HG02571 (cell line): ENCODE data around the gene ISG15.
"Not testable (repeated sequence)": the region's sequence is repeated elsewhere in the genome, so short reads cannot be mapped to it uniquely, and the experiment has no call there.

Experiments
- ATAC-seq: cut with Tn5 transposase; IDR thresholded peaks from one replicate; pipeline ENCODE4 v1.9.1; 2021; ENCODE audit warnings: mild to moderate bottlenecking, moderate library complexity; ENCODE audit not compliant: unreplicated experiment

The ISG15 gene

GRCh38 chr1:993379-993995 lies 19.8 kb upstream of the ISG15 start:
- ATAC-seq: no peak

GRCh38 chr1:994546-994945 lies 18.8 kb upstream of the ISG15 start:
- ATAC-seq: not testable (repeated sequence)

GRCh38 chr1:995665-996633 lies 17.3 kb upstream of the ISG15 start:
- no peak for ATAC-seq

GRCh38 chr1:996851-997712 lies 16.2 kb upstream of the ISG15 start:
- no peak for ATAC-seq

- ATAC-seq: no peak
Observed at GRCh38 chr1:997713-997992, 15.6 kb upstream of the ISG15 start.

- no peak for ATAC-seq
Observed at GRCh38 chr1:997993-998744, 15.1 kb upstream of the ISG15 start.

- ATAC-seq: no peak
Observed at GRCh38 chr1:998745-998994, 14.6 kb upstream of the ISG15 start.

- no peak for ATAC-seq
Observed at GRCh38 chr1:998995-999724, 14.1 kb upstream of the ISG15 start.

GRCh38 chr1:999725-1000356 lies 13.5 kb upstream of the ISG15 start, which contains the start of gene HES4:
HES4 (minus strand) TSS chr1:1000097; CDS start chr1:999973, 124 bp downstream.
- no peak for ATAC-seq

GRCh38 chr1:1000357-1001056 lies 12.8 kb upstream of the ISG15 start:
- ATAC-seq: no peak

GRCh38 chr1:1001057-1001783 lies 12.1 kb upstream of the ISG15 start:
- ATAC-seq: no peak

GRCh38 chr1:1003618-1004419 lies 9.5 kb upstream of the ISG15 start:
- no peak for ATAC-seq

GRCh38 chr1:1004420-1004779 lies 8.9 kb upstream of the ISG15 start:
- ATAC-seq: no peak

GRCh38 chr1:1004780-1005697 lies 8.3 kb upstream of the ISG15 start:
- no peak for ATAC-seq

GRCh38 chr1:1005774-1006304 lies 7.5 kb upstream of the ISG15 start:
- ATAC-seq: no peak

- no peak for ATAC-seq
Observed at GRCh38 chr1:1006305-1007159, 6.8 kb upstream of the ISG15 start.
